K562 treated with DMSO at 1 percent for 12 hours (cell line): ENCODE measurements around the gene NKAIN1. TPM values are rescaled to one million over a fixed set of nuclear protein-coding genes. Genes with fewer than 3 reads are reported as not detected.

Experiments used
- total RNA-seq: library from RNA; unstranded; fragments of 300-600 nt; gene quantifications from 2 replicates; pipeline ENCODE4 v1.2.3, GENCODE V29; 2022; ENCODE audit not compliant: insufficient read depth

Gene NKAIN1
- not detected in 2 replicates for total RNA-seq

DNA sequence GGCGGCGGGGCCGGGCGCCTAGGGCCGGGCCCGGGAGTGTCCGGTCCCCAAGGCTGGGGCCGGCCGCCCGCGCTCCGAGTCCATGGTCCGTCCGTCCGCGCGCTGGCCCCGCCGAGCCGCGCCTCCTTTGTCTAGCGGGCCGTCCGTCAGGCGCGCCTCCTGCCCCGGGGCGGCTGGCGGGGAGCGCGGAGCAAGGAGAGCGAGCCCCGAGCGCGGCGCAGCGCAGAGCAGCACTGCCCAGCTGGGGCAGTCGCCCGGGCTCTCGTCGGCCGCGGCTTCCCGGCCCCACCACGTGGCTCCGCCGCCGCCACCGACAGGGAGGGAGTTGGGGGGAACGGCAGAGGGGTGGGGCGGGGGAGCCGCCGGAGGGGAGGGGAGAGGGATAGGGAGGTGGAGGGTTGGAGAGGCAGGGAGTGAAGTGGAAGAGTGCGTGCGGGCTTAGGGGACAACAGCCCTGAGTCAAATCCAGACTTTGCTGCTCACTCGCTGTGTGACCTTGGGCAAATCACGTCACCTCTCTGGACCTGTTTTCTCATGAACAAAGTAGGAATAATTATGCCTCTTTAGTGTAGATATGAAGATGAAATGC, at the start of gene NKAIN1:
Gene NKAIN1 (minus strand): TSS at position 235 of the 589 bp plus-strand sequence. CDS start 340 bp downstream, outside the sequence.

Other genes starting within 250 kb of the NKAIN1 start
- gene PUM1, start 174.2 kb downstream of the NKAIN1 start, total RNA-seq = 21.5 and 58.6 TPM in 2 replicates
- gene SNRNP40, start 56.9 kb upstream of the NKAIN1 start, total RNA-seq = 75.4 and 99.0 TPM in 2 replicates
- gene ZCCHC17, start 57.1 kb upstream of the NKAIN1 start, total RNA-seq = 57.7 and 60.2 TPM in 2 replicates
- gene FABP3, start 133.2 kb upstream of the NKAIN1 start, total RNA-seq = not detected in 2 replicates
- 2.5 and 4.1 TPM in 2 replicates for gene SERINC2, start 173.3 kb upstream of the NKAIN1 start, total RNA-seq